HG03135 (cell line): Measurements from ENCODE around the gene TXNDC2.

Experiments
- ATAC-seq: cut with Tn5 transposase; IDR thresholded peaks from one replicate; pipeline ENCODE4 v1.9.1; 2021; ENCODE audit warnings: mild to moderate bottlenecking, moderate library complexity; ENCODE audit not compliant: unreplicated experiment

Gene TXNDC2

DNA sequence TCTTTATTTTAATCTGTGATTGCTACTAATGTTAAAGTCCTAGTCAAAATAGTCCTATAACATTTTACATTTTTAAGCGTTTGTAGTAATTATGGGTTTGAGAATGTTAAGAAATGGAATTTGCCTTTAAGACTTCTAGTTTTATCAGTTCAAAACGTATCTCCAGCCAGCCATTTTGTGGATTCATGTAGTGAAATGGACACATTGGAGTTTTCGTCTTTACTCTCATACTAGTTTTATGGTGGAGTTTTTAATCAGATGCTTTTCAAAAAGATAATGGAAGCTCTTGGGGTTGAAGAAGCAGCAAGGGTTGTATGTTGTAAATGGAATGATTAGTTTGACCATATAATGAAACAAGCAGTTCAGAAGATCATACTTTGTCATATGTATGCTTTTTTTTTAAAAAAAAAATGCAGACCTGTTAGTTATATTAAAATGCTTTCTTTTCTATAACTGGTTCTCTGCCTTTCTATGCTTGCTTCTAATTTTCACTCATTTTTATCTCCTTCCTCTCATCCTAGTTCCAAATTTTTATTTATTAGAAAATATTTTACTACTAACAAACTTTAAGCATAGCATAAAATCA lies 44.6 kb downstream of the TXNDC2 start:
- ATAC-seq: no peak

DNA sequence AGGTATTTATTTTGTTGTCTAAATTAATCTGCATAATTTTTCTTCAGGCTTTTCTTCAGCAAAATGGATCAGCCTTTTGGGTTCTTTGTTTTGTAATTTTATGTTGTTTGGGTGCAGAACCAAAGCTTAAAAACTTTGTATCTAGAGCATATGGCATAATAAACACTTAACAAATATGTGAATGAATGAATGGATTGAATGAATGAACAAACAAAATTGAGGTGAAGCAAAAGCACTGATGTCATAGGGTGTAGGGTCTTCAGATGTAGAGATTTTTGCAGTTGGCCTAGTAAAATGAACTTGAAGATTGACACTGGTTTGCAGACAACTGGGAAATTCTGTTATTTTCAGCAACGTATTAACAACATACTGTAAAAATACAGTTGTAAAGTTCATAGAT lies 45.4 kb downstream of the TXNDC2 start:
- ATAC-seq: no peak

DNA sequence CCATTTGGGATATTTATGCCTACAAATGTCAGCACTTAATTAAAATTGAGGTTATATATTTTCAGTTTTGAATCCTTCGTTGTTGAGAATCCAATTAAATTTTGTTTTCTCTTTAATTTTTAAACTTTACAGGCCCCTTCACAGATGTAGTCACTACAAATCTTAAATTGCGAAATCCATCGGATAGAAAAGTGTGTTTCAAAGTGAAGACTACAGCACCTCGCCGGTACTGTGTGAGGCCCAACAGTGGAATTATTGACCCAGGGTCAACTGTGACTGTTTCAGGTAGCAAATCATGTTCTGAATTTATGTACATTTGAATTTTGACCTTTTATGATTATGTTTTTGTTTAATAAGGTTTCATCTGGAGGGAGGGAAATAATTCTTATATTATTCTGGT lies 45.9 kb downstream of the TXNDC2 start:
- no peak for ATAC-seq

DNA sequence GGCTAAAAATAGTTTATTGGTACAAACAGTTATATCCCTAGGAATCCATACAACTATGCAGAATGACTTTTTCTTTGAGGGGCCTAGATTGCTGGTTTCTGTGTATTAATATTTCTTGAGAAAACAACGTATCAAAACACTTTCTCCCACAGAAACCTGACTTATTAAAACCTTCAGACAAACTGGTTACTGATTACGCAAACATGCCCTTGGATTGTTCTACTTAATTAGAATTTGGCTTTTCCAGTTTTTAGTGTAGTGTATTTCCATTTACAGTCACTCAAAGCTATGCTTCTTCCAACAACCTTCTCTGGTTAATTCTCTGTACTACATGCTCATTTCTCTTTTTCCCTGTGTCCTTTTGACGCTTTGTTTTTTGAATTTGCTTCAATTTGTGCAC lies 48.1 kb downstream of the TXNDC2 start:
- ATAC-seq: no peak

DNA sequence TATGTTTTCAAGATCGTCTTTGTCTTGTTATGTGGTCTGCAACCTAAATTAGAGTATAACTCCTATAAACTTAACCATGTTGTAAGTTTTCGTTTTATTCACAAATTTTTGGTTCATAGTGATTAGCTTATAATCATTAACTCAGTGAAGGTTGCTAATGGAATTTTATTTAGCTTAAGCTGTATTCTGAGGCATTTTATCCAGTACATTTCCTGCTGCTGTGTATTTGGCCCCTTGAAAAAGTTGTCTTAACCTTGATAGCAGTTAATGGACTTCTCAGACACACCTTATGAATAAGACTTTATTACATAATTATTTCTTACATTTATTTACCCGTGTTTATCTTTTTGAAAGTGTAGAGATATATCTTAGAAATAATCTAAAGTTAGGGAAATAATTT lies 48.5 kb downstream of the TXNDC2 start:
- ATAC-seq: no peak
